ENCODE data around the gene TCIRG1.

DNA sequence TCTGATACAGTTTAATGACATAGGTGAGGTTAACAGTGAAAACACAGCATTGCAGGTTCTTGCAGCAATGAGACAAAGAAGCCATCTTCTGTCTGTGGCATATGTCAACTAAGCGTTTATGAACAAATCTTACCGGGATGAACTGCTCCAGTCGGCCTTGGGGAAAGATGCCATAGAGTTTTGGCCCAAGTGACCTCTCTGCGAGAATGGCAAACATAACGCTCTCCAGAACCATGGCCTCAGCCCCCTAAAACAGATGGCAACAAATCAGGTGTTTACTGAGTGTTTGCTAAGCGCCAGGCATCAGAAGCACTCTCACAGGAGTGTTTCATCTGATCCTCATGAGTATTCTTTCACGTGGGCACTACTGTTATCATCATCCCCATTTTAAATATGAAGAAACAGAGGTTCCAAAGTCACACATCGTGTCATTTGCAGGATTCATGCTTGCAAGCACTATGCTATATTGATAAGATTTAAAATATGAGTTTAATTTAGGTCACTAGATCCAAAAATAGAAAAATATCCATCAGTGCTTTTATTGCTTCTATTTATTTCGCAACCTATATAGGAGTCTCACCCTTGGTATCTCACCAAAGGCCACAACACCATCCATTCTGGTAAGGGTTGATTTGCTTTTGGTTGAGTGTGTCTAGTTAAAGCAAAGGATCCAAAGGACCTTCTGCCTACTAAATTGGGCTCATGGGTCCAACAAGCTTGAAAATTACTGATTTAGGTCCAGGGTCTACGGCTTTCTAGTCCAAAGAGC lies 35.9 kb downstream of the TCIRG1 start:
- TF ChIP-seq POLR2AphosphoS5 (IDR thresholded peaks at IDR 0.05; ENCODE audit: low read depth, low read length) (no peak), POLR2A (IDR thresholded peaks at IDR 0.05; ENCODE audit: low read depth, low read length) (no peak), PAX5 (IDR thresholded peaks at IDR 0.05; ENCODE audit: insufficient read depth, low read length, severe bottlenecking) (no peak), SPI1 (IDR thresholded peaks at IDR 0.05; ENCODE audit: low read depth, low read length) (no peak)

All from GM12891 (cell line).